Natural killer cell treated with Interleukin-12 subunit alpha and Interleukin-12 subunit beta and Interleukin-15 and Interleukin-18, amount 100 ng/mL, for 72 hours (primary cell): ENCODE data around the gene MAGOH. TPM values are rescaled to one million over a fixed set of nuclear protein-coding genes. Genes with fewer than 3 reads are reported as not detected.

Experiments
- ATAC-seq, 2 donors: fragments of 150-1000 bp; cut with Tn5 transposase in 1 of 2; sonication (Bioruptor Pico), chemical (Tn5 transposase) in 1 of 2; 2 replicates each; pipeline ENCODE4 v1.10.0; 2021
- DNase-seq: peaks from one replicate; pipeline ENCODE4 v3.0.0; 2022; ENCODE audit warnings: low spot score
- H3K27ac Mint-ChIP-seq, 2 donors: 1 replicate in 1 of 2; 2 replicates in 1 of 2; pipeline ENCODE4 v1.8.0; 2022; ENCODE audit warnings: mixed read lengths in 2 of 2, mild to moderate bottlenecking in 1 of 2, moderate library complexity in 1 of 2
- H3K27me3 Mint-ChIP-seq, 2 donors: 1 replicate in 1 of 2; 2 replicates in 1 of 2; pipeline ENCODE4 v1.8.0; 2022; ENCODE audit warnings: mixed read lengths in 2 of 2
- H3K36me3 Mint-ChIP-seq: one replicate; pipeline ENCODE4 v1.8.0; 2022; ENCODE audit warnings: mixed read lengths
- H3K4me1 Mint-ChIP-seq, 2 donors: 1 replicate in 1 of 2; 2 replicates in 1 of 2; pipeline ENCODE4 v1.8.0; 2022; ENCODE audit warnings: low read depth in 2 of 2, mixed read lengths in 2 of 2, mild to moderate bottlenecking in 1 of 2
- H3K4me3 Mint-ChIP-seq: one replicate; pipeline ENCODE4 v1.8.0; 2022; ENCODE audit warnings: mixed read lengths
- H3K9me3 Mint-ChIP-seq: 2 replicates; pipeline ENCODE4 v1.8.0; 2022; ENCODE audit warnings: mixed read lengths
- total RNA-seq, 2 donors: library from RNA; stranded (reverse); gene quantifications; one replicate each; pipeline ENCODE4 v1.2.3, GENCODE V29; 2022

Gene MAGOH
- total RNA-seq, 2 donors from 2014 or later = 62.6 to 65.4 TPM

GRCh38 chr1:53276153-53276901 is 38.0 kb upstream of the MAGOH start:
- H3K27ac Mint-ChIP-seq = no peak overlapping the region
- H3K36me3 Mint-ChIP-seq = no peaks in the 10 kb centered on the region
- peaks cover 0 to 2% of the 10 kb centered on the region in 2 donors for H3K4me1 Mint-ChIP-seq
- no peaks in the 10 kb centered on the region for H3K27me3 Mint-ChIP-seq
- ATAC-seq = no peak
- DNase-seq = peak; percentile 55
- H3K9me3 Mint-ChIP-seq = no peaks in the 10 kb centered on the region
- H3K4me3 Mint-ChIP-seq = no peak overlapping the region

- DNase-seq (no peak), ATAC-seq (no peak)
- Mint-ChIP-seq H3K9me3 (no peaks in the 10 kb centered on the region), H3K36me3 (no peaks in the 10 kb centered on the region), H3K27me3 (no peaks in the 10 kb centered on the region), H3K27ac (no peak overlapping the region), H3K4me3 (no peak overlapping the region), H3K4me1 (peaks cover 0 to 2% of the 10 kb centered on the region in 2 donors)
These were observed 37.2 kb upstream of the MAGOH start for GRCh38 chr1:53275566-53275965.

- peak; percentile 57 for DNase-seq
- H3K27ac Mint-ChIP-seq = peak overlapping the region in 1 of 2 donors; percentile 68
- no peak for ATAC-seq
- no peaks in the 10 kb centered on the region for H3K27me3 Mint-ChIP-seq
- peaks cover 0 to 6% of the 10 kb centered on the region in 2 donors for H3K4me1 Mint-ChIP-seq
- no peaks in the 10 kb centered on the region for H3K9me3 Mint-ChIP-seq
- H3K36me3 Mint-ChIP-seq = peaks cover 2% of the 10 kb centered on the region
- H3K4me3 Mint-ChIP-seq = no peak overlapping the region
These were observed 36.3 kb upstream of the MAGOH start for GRCh38 chr1:53274541-53275185.

- H3K9me3 Mint-ChIP-seq = no peaks in the 10 kb centered on the region
- peak overlapping the region in 1 of 2 donors; percentile 68 for H3K27ac Mint-ChIP-seq
- H3K4me1 Mint-ChIP-seq = peaks cover 0 to 7% of the 10 kb centered on the region in 2 donors
- H3K36me3 Mint-ChIP-seq = peaks cover 4% of the 10 kb centered on the region
- no peaks in the 10 kb centered on the region for H3K27me3 Mint-ChIP-seq
- no peak overlapping the region for H3K4me3 Mint-ChIP-seq
- ATAC-seq (no peak), DNase-seq (peak; percentile 5)
These were observed 35.7 kb upstream of the MAGOH start for GRCh38 chr1:53274026-53274425.

- ATAC-seq (no peak), DNase-seq (no peak)
- Mint-ChIP-seq H3K27ac (no peak overlapping the region), H3K4me1 (peaks cover 0 to 7% of the 10 kb centered on the region in 2 donors), H3K27me3 (no peaks in the 10 kb centered on the region), H3K36me3 (peaks cover 4% of the 10 kb centered on the region), H3K4me3 (no peak overlapping the region), H3K9me3 (no peaks in the 10 kb centered on the region)
These were observed 35.2 kb upstream of the MAGOH start for GRCh38 chr1:53273526-53273925.

- Mint-ChIP-seq H3K4me1 (peaks cover 0 to 5% of the 10 kb centered on the region in 2 donors), H3K9me3 (no peaks in the 10 kb centered on the region), H3K4me3 (no peak overlapping the region), H3K27ac (peak overlapping the region in 1 of 2 donors; percentile 42), H3K27me3 (no peaks in the 10 kb centered on the region), H3K36me3 (peaks cover 4% of the 10 kb centered on the region)
- DNase-seq = peak; percentile 5
- ATAC-seq = peak in 1 of 2 donors; percentile 13
These were observed 34.0 kb upstream of the MAGOH start for GRCh38 chr1:53272349-53272748.

- no peaks in the 10 kb centered on the region for H3K27me3 Mint-ChIP-seq
These were observed 33.2 kb upstream of the MAGOH start for GRCh38 chr1:53271446-53272090.

GRCh38 chr1:53270873-53271272 is 32.6 kb upstream of the MAGOH start:
- ATAC-seq = no peak
- no peak overlapping the region for H3K27ac Mint-ChIP-seq
- peaks cover 0 to 5% of the 10 kb centered on the region in 2 donors for H3K4me1 Mint-ChIP-seq
- H3K27me3 Mint-ChIP-seq = no peaks in the 10 kb centered on the region
- no peak overlapping the region for H3K4me3 Mint-ChIP-seq
- peak; percentile 39 for DNase-seq
- no peaks in the 10 kb centered on the region for H3K9me3 Mint-ChIP-seq
- peaks cover 8% of the 10 kb centered on the region for H3K36me3 Mint-ChIP-seq

More at GRCh38 chr1:53271446-53272090, 33.2 kb upstream of the MAGOH start:
- DNase-seq = peak; percentile 54
- Mint-ChIP-seq H3K9me3 (no peaks in the 10 kb centered on the region), H3K36me3 (peaks cover 5% of the 10 kb centered on the region), H3K4me3 (no peak overlapping the region), H3K27ac (no peak overlapping the region), H3K4me1 (peaks cover 0 to 5% of the 10 kb centered on the region in 2 donors)
- no peak for ATAC-seq

- Mint-ChIP-seq H3K27ac (no peak overlapping the region), H3K9me3 (no peaks in the 10 kb centered on the region), H3K36me3 (peaks cover 13% of the 10 kb centered on the region), H3K27me3 (no peaks in the 10 kb centered on the region), H3K4me3 (no peak overlapping the region), H3K4me1 (peaks cover 0 to 5% of the 10 kb centered on the region in 2 donors)
- ATAC-seq = no peak
- DNase-seq = peak; percentile 5
These were observed 31.8 kb upstream of the MAGOH start for GRCh38 chr1:53270107-53270506.

- no peak for DNase-seq
- H3K36me3 Mint-ChIP-seq = peaks cover 21% of the 10 kb centered on the region
These were observed 29.4 kb upstream of the MAGOH start for GRCh38 chr1:53267761-53268160.

GRCh38 chr1:53266038-53266437 is 27.7 kb upstream of the MAGOH start:
- Mint-ChIP-seq H3K27me3 (no peaks in the 10 kb centered on the region), H3K36me3 (peaks cover 21% of the 10 kb centered on the region), H3K4me3 (no peak overlapping the region)

More at GRCh38 chr1:53267761-53268160, 29.4 kb upstream of the MAGOH start:
- H3K27me3 Mint-ChIP-seq = no peaks in the 10 kb centered on the region
- no peak overlapping the region for H3K27ac Mint-ChIP-seq
- H3K9me3 Mint-ChIP-seq = no peaks in the 10 kb centered on the region
- H3K4me1 Mint-ChIP-seq = peaks cover 0 to 5% of the 10 kb centered on the region in 2 donors
- ATAC-seq = no peak
- no peak overlapping the region for H3K4me3 Mint-ChIP-seq

GRCh38 chr1:53265581-53265980 is 27.3 kb upstream of the MAGOH start:
- ATAC-seq = no peak
- H3K27ac Mint-ChIP-seq = no peak overlapping the region
- no peak overlapping the region for H3K4me3 Mint-ChIP-seq
- no peaks in the 10 kb centered on the region for H3K27me3 Mint-ChIP-seq
- H3K4me1 Mint-ChIP-seq = peaks cover 0 to 5% of the 10 kb centered on the region in 2 donors
- DNase-seq = peak; percentile 18
- peaks cover 24% of the 10 kb centered on the region for H3K36me3 Mint-ChIP-seq
- no peaks in the 10 kb centered on the region for H3K9me3 Mint-ChIP-seq

More at GRCh38 chr1:53266038-53266437, 27.7 kb upstream of the MAGOH start:
- peaks cover 0 to 5% of the 10 kb centered on the region in 2 donors for H3K4me1 Mint-ChIP-seq
- no peak overlapping the region for H3K27ac Mint-ChIP-seq
- DNase-seq = peak; percentile 32
- no peak for ATAC-seq
- H3K9me3 Mint-ChIP-seq = no peaks in the 10 kb centered on the region

- no peaks in the 10 kb centered on the region for H3K27me3 Mint-ChIP-seq
- no peaks in the 10 kb centered on the region for H3K9me3 Mint-ChIP-seq
- H3K4me1 Mint-ChIP-seq = no peaks in the 10 kb centered on the region
- peaks cover 23% of the 10 kb centered on the region for H3K36me3 Mint-ChIP-seq
- DNase-seq (peak; percentile 2), ATAC-seq (no peak)
- H3K4me3 Mint-ChIP-seq = no peak overlapping the region
- H3K27ac Mint-ChIP-seq = no peak overlapping the region
These were observed 25.7 kb upstream of the MAGOH start for GRCh38 chr1:53264048-53264447.

- H3K27me3 Mint-ChIP-seq = no peaks in the 10 kb centered on the region
- H3K4me1 Mint-ChIP-seq = no peaks in the 10 kb centered on the region
- H3K27ac Mint-ChIP-seq = no peak overlapping the region
- no peak for DNase-seq
- no peaks in the 10 kb centered on the region for H3K9me3 Mint-ChIP-seq
- ATAC-seq = no peak
- H3K36me3 Mint-ChIP-seq = peaks cover 34% of the 10 kb centered on the region
- H3K4me3 Mint-ChIP-seq = no peak overlapping the region
These were observed 23.7 kb upstream of the MAGOH start for GRCh38 chr1:53262000-53262399.
